ENCODE measurements around the gene CSTPP1. TPM values are rescaled to one million over a fixed set of nuclear protein-coding genes. Genes with fewer than 3 reads are reported as not detected.
A peak's percentile ranks its signal among the peaks of the same experiment; 100 is the strongest.

The CSTPP1 gene
- total RNA-seq, 1 donor from 2014 or later: 32.7 TPM

DNA sequence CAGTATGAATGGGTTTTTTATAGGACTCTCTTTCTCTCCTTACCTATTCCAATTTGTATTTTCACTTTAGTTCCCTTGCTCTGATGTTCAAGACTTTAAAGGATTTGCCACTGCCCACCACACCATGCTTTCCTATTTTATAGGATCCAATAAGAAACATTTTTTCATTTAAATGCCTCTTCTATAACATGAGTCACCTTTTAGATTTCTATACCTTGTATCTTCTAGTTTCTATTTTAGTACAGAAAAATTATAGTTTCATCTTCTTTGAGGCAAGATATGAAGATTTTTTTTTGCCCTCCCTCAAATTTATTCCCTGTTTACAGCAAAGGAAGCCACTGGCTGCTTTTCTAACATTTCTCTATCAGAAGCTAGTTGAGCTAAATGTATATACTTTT, 163.4 kb downstream of the CSTPP1 start:
- Histone ChIP-seq H3K9ac (no peak overlapping the region), H3K27ac (no peak overlapping the region), H4K20me1 (ENCODE audit: low read depth) (no peaks in the 10 kb centered on the region), H2AFZ (replicated peaks) (no peak overlapping the region), H3K9me3 (ENCODE audit: low read depth) (no peaks in the 10 kb centered on the region), H3K4me2 (no peak overlapping the region), H3K36me3 (no peaks in the 10 kb centered on the region), H3K27me3 (no peaks in the 10 kb centered on the region), H3K4me1 (peaks cover 52% of the 10 kb centered on the region), H3K4me3 (no peak overlapping the region), H3K79me2 (ENCODE audit: low read depth) (no peaks in the 10 kb centered on the region), H3F3A (ENCODE audit: low read depth) (peaks cover 52% of the 10 kb centered on the region)
- Mint-ChIP-seq H3K9me3 (peaks cover 7% of the 10 kb centered on the region), H3K36me3 (peaks cover 11% of the 10 kb centered on the region), H3K4me1 (peaks cover 54% of the 10 kb centered on the region), H3K27ac (no peak overlapping the region), H3K27me3 (ENCODE audit: insufficient read depth, low read depth) (no peaks in the 10 kb centered on the region), H3K4me3 (no peak overlapping the region)
- TF ChIP-seq EZH2phosphoT487 (IDR thresholded peaks at IDR 0.05) (no peak), EZH2 (IDR thresholded peaks at IDR 0.05) (no peak)
- TF ChIP-seq, protein P1, sequence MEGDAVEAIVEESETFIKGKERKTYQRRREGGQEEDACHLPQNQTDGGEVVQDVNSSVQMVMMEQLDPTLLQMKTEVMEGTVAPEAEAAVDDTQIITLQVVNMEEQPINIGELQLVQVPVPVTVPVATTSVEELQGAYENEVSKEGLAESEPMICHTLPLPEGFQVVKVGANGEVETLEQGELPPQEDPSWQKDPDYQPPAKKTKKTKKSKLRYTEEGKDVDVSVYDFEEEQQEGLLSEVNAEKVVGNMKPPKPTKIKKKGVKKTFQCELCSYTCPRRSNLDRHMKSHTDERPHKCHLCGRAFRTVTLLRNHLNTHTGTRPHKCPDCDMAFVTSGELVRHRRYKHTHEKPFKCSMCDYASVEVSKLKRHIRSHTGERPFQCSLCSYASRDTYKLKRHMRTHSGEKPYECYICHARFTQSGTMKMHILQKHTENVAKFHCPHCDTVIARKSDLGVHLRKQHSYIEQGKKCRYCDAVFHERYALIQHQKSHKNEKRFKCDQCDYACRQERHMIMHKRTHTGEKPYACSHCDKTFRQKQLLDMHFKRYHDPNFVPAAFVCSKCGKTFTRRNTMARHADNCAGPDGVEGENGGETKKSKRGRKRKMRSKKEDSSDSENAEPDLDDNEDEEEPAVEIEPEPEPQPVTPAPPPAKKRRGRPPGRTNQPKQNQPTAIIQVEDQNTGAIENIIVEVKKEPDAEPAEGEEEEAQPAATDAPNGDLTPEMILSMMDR (IDR thresholded peaks at IDR 0.05): no peak
- no peak for DNase-seq (ENCODE audit: low spot score)

- Mint-ChIP-seq H3K9me3 (peaks cover 3% of the 10 kb centered on the region), H3K27ac (no peak overlapping the region), H3K36me3 (peaks cover 8% of the 10 kb centered on the region), H3K4me3 (no peak overlapping the region), H3K4me1 (peaks cover 59% of the 10 kb centered on the region), H3K27me3 (ENCODE audit: insufficient read depth, low read depth) (no peaks in the 10 kb centered on the region)
- peak overlapping the region; percentile 11 for H3K4me2 ChIP-seq
- H3K27ac ChIP-seq: no peak overlapping the region
- peaks cover 53% of the 10 kb centered on the region for H3F3A ChIP-seq (ENCODE audit: low read depth)
- H3K9me3 ChIP-seq (ENCODE audit: low read depth): no peaks in the 10 kb centered on the region
- H3K36me3 ChIP-seq: no peaks in the 10 kb centered on the region
- DNase-seq (ENCODE audit: low spot score): no peak
- no peak overlapping the region for H3K9ac ChIP-seq
- peaks cover 64% of the 10 kb centered on the region for H3K4me1 ChIP-seq
- H4K20me1 ChIP-seq (ENCODE audit: low read depth): no peaks in the 10 kb centered on the region
- H3K79me2 ChIP-seq (ENCODE audit: low read depth): no peaks in the 10 kb centered on the region
- H3K4me3 ChIP-seq: no peak overlapping the region
- TF ChIP-seq, protein P1 (IDR thresholded peaks at IDR 0.05): no peak
- no peak for TF ChIP-seq EZH2phosphoT487 (IDR thresholded peaks at IDR 0.05)
- no peak for TF ChIP-seq EZH2 (IDR thresholded peaks at IDR 0.05)
- H2AFZ ChIP-seq (replicated peaks): no peak overlapping the region
- no peaks in the 10 kb centered on the region for H3K27me3 ChIP-seq
These were observed 164.8 kb downstream of the CSTPP1 start for GRCh38 chr11:47101406-47101805.

- no peak overlapping the region for H2AFZ ChIP-seq (replicated peaks)
- Mint-ChIP-seq H3K4me3 (peak overlapping the region; percentile 2), H3K27ac (peak overlapping the region; percentile 73), H3K27me3 (ENCODE audit: insufficient read depth, low read depth) (no peaks in the 10 kb centered on the region), H3K9me3 (no peaks in the 10 kb centered on the region), H3K4me1 (peaks cover 74% of the 10 kb centered on the region), H3K36me3 (no peaks in the 10 kb centered on the region)
- no peaks in the 10 kb centered on the region for H3K27me3 ChIP-seq
- H3K36me3 ChIP-seq: no peaks in the 10 kb centered on the region
- peak overlapping the region; percentile 69 for H3K27ac ChIP-seq
- H3K9ac ChIP-seq: no peak overlapping the region
- H3K4me1 ChIP-seq: peaks cover 68% of the 10 kb centered on the region
- peak; percentile 54 for DNase-seq (ENCODE audit: low spot score)
- peak overlapping the region; percentile 14 for H3K4me3 ChIP-seq
- H3F3A ChIP-seq (ENCODE audit: low read depth): peaks cover 44% of the 10 kb centered on the region
- H3K4me2 ChIP-seq: peak overlapping the region; percentile 69
- H3K9me3 ChIP-seq (ENCODE audit: low read depth): no peaks in the 10 kb centered on the region
- H3K79me2 ChIP-seq (ENCODE audit: low read depth): no peaks in the 10 kb centered on the region
- TF ChIP-seq, protein P1 (IDR thresholded peaks at IDR 0.05): no peak
- TF ChIP-seq EZH2phosphoT487 (IDR thresholded peaks at IDR 0.05) (no peak), EZH2 (IDR thresholded peaks at IDR 0.05) (no peak)
- H4K20me1 ChIP-seq (ENCODE audit: low read depth): no peaks in the 10 kb centered on the region
These were observed 167.8 kb downstream of the CSTPP1 start for GRCh38 chr11:47104261-47104950.
